ENCODE data around the gene MEGF9.

Gene MEGF9

DNA sequence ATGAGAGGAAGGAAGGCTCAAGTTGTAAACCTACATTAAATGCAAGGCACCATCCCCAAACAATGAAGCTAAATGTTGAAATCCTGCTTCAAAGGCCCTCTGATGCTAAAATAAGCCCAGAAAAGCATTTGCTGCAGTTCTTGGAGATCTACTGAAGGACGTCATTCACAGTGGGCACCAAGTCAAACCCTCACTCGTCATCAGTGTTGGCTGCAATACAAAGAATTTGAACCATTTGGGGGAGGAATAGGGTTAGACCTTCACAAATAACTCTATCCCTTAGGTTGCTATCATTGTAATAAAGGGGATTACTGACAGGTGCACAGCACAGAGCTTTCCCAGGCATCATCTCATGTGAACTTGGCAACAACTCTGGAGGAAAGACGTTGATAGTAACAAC lies 9.3 kb upstream of the MEGF9 start:
- TF ChIP-seq, protein P1, sequence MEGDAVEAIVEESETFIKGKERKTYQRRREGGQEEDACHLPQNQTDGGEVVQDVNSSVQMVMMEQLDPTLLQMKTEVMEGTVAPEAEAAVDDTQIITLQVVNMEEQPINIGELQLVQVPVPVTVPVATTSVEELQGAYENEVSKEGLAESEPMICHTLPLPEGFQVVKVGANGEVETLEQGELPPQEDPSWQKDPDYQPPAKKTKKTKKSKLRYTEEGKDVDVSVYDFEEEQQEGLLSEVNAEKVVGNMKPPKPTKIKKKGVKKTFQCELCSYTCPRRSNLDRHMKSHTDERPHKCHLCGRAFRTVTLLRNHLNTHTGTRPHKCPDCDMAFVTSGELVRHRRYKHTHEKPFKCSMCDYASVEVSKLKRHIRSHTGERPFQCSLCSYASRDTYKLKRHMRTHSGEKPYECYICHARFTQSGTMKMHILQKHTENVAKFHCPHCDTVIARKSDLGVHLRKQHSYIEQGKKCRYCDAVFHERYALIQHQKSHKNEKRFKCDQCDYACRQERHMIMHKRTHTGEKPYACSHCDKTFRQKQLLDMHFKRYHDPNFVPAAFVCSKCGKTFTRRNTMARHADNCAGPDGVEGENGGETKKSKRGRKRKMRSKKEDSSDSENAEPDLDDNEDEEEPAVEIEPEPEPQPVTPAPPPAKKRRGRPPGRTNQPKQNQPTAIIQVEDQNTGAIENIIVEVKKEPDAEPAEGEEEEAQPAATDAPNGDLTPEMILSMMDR (IDR thresholded peaks at IDR 0.05; ENCODE audit: borderline replicate concordance, control extremely low read depth, extremely low read depth, insufficient read depth, missing control alignments): no peak
- DNase-seq (ENCODE audit: low spot score): no peak
- in situ Hi-C loops (cut with MboI; ENCODE audit: low sequenced_read_pairs, unreplicated experiment): no loop called here

DNA sequence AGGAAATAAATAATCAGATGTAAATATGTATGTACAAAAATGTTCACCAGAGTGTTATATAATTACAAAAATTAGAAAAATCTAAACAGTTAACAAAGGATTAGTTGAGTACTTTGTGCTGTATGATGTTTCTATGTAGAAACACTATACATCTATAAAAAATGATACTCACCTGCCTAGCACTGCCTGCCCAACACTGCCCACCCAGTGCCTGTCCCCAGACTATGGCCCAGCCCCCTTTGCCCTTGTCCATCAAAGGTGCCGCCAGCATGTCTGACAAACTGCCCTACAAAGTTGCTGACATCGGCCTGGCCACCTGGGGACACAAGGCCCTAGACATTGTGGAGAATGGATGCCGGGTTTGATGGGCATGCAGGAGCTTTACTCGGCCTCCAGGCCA lies 6.1 kb upstream of the MEGF9 start:
- in situ Hi-C loops (cut with MboI; ENCODE audit: low sequenced_read_pairs, unreplicated experiment): no loop called here
- no peak for DNase-seq (ENCODE audit: low spot score)
- TF ChIP-seq, protein P1 (IDR thresholded peaks at IDR 0.05; ENCODE audit: borderline replicate concordance, control extremely low read depth, extremely low read depth, insufficient read depth, missing control alignments): no peak

DNA sequence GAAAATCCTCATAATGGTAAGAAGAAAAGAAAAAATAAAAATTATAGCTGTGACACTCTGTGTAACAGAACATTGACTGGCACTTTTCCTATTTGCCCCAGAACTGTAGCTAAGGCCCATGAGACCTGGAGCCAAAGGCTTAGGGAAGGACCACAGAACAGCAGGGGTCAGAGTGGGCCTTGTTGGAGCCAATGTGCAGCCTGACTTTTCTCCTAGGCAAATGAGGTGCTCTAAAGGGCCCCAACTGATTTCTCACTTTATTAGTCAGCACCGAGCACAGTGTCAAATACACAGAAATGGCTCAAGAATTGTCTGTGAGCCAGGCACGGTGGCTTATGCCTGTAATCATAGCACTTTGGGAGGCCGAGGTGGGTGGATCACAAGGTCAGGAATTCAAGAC lies 4.0 kb upstream of the MEGF9 start:
- DNase-seq (ENCODE audit: low spot score): no peak
- TF ChIP-seq, protein P1 (IDR thresholded peaks at IDR 0.05; ENCODE audit: borderline replicate concordance, control extremely low read depth, extremely low read depth, insufficient read depth, missing control alignments): no peak
- in situ Hi-C loops (cut with MboI; ENCODE audit: low sequenced_read_pairs, unreplicated experiment): no loop called here

DNA sequence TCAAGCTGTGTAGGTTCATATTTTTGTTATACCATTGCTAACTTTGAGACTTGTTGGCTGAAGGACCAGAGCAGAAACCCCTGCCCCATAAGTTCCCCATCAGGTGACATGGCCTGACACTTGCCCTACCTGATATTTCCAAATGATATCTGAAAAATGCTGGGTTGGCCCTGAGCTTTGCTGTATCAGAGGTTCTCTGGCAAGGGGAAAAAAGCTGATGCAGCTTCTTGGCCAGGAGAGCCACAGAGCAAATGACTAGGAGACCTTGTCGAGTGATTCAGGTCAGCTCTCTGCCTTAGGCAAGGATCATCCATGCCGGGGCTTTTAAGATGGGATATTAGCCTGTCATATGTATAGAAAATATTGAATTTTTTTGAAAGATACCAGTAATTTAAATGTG lies 2.9 kb upstream of the MEGF9 start:
- TF ChIP-seq, protein P1 (IDR thresholded peaks at IDR 0.05; ENCODE audit: borderline replicate concordance, control extremely low read depth, extremely low read depth, insufficient read depth, missing control alignments): no peak
- in situ Hi-C loops (cut with MboI; ENCODE audit: low sequenced_read_pairs, unreplicated experiment): no loop called here
- no peak for DNase-seq (ENCODE audit: low spot score)

DNA sequence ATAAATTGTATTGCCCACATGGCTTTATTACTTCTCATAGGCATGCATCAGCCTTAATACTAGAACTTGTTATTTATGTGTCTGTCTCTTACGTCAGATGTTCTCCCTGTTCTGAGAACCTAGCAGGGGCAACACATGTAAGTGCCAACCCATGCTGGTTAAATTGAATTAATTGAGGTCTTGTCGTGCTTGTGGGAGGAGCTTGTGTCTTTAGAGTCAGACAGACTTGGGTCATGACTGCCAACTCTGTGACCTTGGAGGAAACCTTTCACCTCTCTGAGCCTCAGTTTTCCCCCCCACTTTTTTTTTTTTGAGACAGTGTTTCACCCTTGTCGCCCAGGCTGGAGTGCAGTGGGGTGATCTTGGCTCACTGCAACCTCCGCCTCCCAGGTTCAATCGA lies 2.2 kb upstream of the MEGF9 start:
- TF ChIP-seq, protein P1 (IDR thresholded peaks at IDR 0.05; ENCODE audit: borderline replicate concordance, control extremely low read depth, extremely low read depth, insufficient read depth, missing control alignments): no peak
- no peak for DNase-seq (ENCODE audit: low spot score)
- in situ Hi-C loops (cut with MboI; ENCODE audit: low sequenced_read_pairs, unreplicated experiment): no loop called here

DNA sequence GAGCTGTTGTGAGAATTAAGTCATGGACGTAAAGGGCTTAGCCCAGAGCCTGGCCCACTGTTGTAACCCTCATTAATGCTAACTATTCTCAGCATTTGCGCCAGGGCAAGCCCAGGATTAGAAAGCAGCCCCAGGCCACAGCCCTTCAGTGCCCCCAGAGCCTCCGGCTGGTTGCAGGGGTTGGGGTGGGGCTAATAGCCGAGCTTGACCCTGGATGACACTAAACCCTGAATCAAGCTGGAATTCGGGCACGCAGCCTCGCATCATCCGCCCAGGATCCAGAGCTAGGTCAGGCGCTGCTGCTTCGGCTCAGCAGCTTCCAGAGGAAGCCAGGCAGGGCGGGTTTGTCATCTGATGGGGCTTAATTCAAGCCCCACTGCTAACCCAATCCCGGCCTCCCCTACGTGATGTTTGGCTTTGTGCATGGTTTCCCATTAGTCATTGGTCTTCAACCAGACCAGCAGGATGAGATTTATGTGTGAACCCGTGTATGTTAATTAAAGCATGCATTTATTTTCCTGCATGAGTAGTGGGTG lies 1.2 kb upstream of the MEGF9 start:
- DNase-seq (ENCODE audit: low spot score): no peak
- TF ChIP-seq, protein P1 (IDR thresholded peaks at IDR 0.05; ENCODE audit: borderline replicate concordance, control extremely low read depth, extremely low read depth, insufficient read depth, missing control alignments): no peak
- in situ Hi-C loops (cut with MboI; ENCODE audit: low sequenced_read_pairs, unreplicated experiment): no loop called here

All from GM13976 (cell line).